Lung (tissue), 11 donors: ENCODE data around the gene TARP.
"Not testable (repeated sequence)": the region's sequence is repeated elsewhere in the genome, so short reads cannot be mapped to it uniquely, and the experiment has no call there.

Experiments
- ATAC-seq: fragments of 200-7000 bp; cut with Tn5 transposase; one replicate; pipeline ENCODE4 v1.9.1; 2020; ENCODE audit warnings: moderate number of reproducible peaks; ENCODE audit not compliant: insufficient read depth, low FRiP score
- DNase-seq, 3 donors: peaks; one replicate each; pipeline ENCODE4 v3.0.0-alpha.2; 2013 to 2017
- H3K27ac ChIP-seq, 2 donors: one replicate each; pipeline ENCODE4 v1.5.1; 2013; ENCODE audit warnings: mild to moderate bottlenecking in 2 of 2, moderate library complexity in 2 of 2, control low read depth in 1 of 2, inconsistent platforms in 1 of 2, low read depth in 1 of 2, low read length in 1 of 2
- H3K27me3 ChIP-seq, 3 donors: one replicate each; pipeline ENCODE4 v1.5.1; 2013; ENCODE audit warnings: low read length in 2 of 3; ENCODE audit not compliant: control insufficient read depth in 3 of 3, insufficient read depth in 3 of 3
- H3K36me3 ChIP-seq, 4 donors: one replicate each; pipeline ENCODE4 v1.5.1; 2013; ENCODE audit warnings: low read length in 4 of 4, mild to moderate bottlenecking in 1 of 4, moderate library complexity in 1 of 4; ENCODE audit not compliant: control insufficient read depth in 4 of 4, insufficient read depth in 4 of 4
- H3K4me1 ChIP-seq, 5 donors: one replicate each; pipeline ENCODE4 v1.5.1; 2013; ENCODE audit warnings: low read length in 5 of 5, mild to moderate bottlenecking in 2 of 5, moderate library complexity in 1 of 5; ENCODE audit not compliant: control insufficient read depth in 5 of 5, insufficient read depth in 5 of 5
- H3K4me3 ChIP-seq: one replicate; pipeline ENCODE4 v1.5.1; 2013; ENCODE audit warnings: mild to moderate bottlenecking, control low read depth, moderate library complexity
- H3K9ac ChIP-seq, 2 donors: one replicate each; pipeline ENCODE4 v1.5.1; 2013; ENCODE audit warnings: low read length in 2 of 2, control low read depth in 1 of 2; ENCODE audit not compliant: insufficient read depth in 1 of 2
- H3K9me3 ChIP-seq, 4 donors: one replicate each; pipeline ENCODE4 v1.5.1; 2013; ENCODE audit warnings: low read length in 3 of 4, mild to moderate bottlenecking in 1 of 4, moderate library complexity in 1 of 4; ENCODE audit not compliant: control insufficient read depth in 4 of 4, insufficient read depth in 3 of 4
- CTCF ChIP-seq: IDR thresholded peaks from 2 replicates; pipeline ENCODE4 v1.5.1; 2012; ENCODE audit warnings: mild to moderate bottlenecking; ENCODE audit errors: control extremely low read depth, extremely low read depth
- WGBS, 2 donors: extraction: QIAGEN DNeasy Blood & Tissue Kit; methylation state at CpG; one replicate each; pipeline ENCODE4 v1.1.7; 2013; 5-methylcytosine and 5-hydroxymethylcytosine counted together
- donor health status: control.
- donor health status: control.
- donor health status: Bipolar disorder and iron deficiency.
- donor health status: healthy.
- donor health status: DM: yes; HTN: yes; CAD: no.

The TARP gene

GRCh38 chr7:38248069-38248567 lies 25.3 kb downstream of the TARP start:
- no peak for DNase-seq
- H3K4me1 ChIP-seq: no peaks in the 10 kb centered on the region
- H3K36me3 ChIP-seq: no peaks in the 10 kb centered on the region
- H3K27ac ChIP-seq: no peak overlapping the region
- H3K9ac ChIP-seq: no peak overlapping the region
- no peak for ATAC-seq
- no peaks in the 10 kb centered on the region for H3K9me3 ChIP-seq
- no peaks in the 10 kb centered on the region for H3K27me3 ChIP-seq
- no peak for TF ChIP-seq CTCF
- 84 to 94% methylated on average over 5 of the region's 5 CpGs for WGBS, 2 donors
- no peak overlapping the region for H3K4me3 ChIP-seq

- Histone ChIP-seq H3K9ac (no peak overlapping the region), H3K27ac (peak overlapping the region in 1 of 2 donors; percentile 59), H3K4me1 (no peaks in the 10 kb centered on the region), H3K4me3 (no peak overlapping the region), H3K36me3 (no peaks in the 10 kb centered on the region), H3K27me3 (no peaks in the 10 kb centered on the region), H3K9me3 (no peaks in the 10 kb centered on the region)
- no peak for TF ChIP-seq CTCF
- ATAC-seq: peak; percentile 49
- WGBS, 2 donors: 60 to 78% methylated on average over 3 of the region's 3 CpGs
- no peak for DNase-seq
Measured at GRCh38 chr7:38245409-38245977, 27.9 kb downstream of the TARP start.

- WGBS, 2 donors: 91 to 93% methylated on average over 14 of the region's 14 CpGs
- no peak overlapping the region for H3K9ac ChIP-seq
- no peak for TF ChIP-seq CTCF
- H3K4me3 ChIP-seq: no peak overlapping the region
- no peak for ATAC-seq
- H3K27ac ChIP-seq: no peak overlapping the region
- H3K9me3 ChIP-seq: no peaks in the 10 kb centered on the region
- H3K36me3 ChIP-seq: no peaks in the 10 kb centered on the region
- no peak for DNase-seq
- no peaks in the 10 kb centered on the region for H3K4me1 ChIP-seq
- no peaks in the 10 kb centered on the region for H3K27me3 ChIP-seq
Measured at GRCh38 chr7:38244516-38244915, 28.9 kb downstream of the TARP start.

- H3K9me3 ChIP-seq, H3K27me3 ChIP-seq, H3K4me3 ChIP-seq, H3K27ac ChIP-seq, H3K36me3 ChIP-seq, H3K9ac ChIP-seq, H3K4me1 ChIP-seq: not testable (repeated sequence)
- ATAC-seq (peak; percentile 65), DNase-seq (peak in 2 of 3 donors; percentile 39 to 47)
- 32 to 39% methylated on average over 5 of the region's 5 CpGs for WGBS, 2 donors
Measured at GRCh38 chr7:38243345-38243744, 30.1 kb downstream of the TARP start.
